ENCODE results near the gene CAMK4. TPM values are rescaled to one million over a fixed set of nuclear protein-coding genes. Genes with fewer than 3 reads are reported as not detected.

CAMK4 gene
- total and polyA plus RNA-seq, 11 donors = 0.02 to 3.7 (median 0.32) TPM; not detected in 3

DNA sequence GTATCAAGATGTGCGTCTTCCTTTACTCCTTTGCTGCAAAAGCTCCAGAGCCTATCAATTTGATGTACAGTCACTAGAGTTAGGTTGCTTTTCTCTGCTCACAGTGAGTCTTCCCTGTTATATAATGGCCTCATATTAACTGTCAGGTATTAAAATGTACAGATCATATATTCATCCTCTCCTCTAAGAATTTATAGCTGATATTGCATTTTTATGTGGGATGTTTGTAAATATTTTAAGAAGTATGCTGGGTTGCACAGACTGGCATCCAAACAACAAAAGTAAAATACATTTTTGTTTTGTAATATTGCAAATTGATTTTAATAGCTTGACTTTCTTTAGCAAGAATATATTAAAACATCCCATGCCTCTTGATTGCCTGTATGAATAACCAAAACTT is 148.6 kb downstream of the CAMK4 start:
- intact Hi-C loops (cut with DNase I) = no loop called here
- DNase-seq = no peak
- no peak overlapping the region for H3K4me3 ChIP-seq
- H3K4me1 ChIP-seq = no peaks in the 10 kb centered on the region
- WGBS, 4 donors = 79 to 98% (median 94%) methylated on average over 1 of the region's 1 CpG
- H3K27ac ChIP-seq = no peak overlapping the region
- no peaks in the 10 kb centered on the region for H3K9me3 ChIP-seq
- no peak for TF ChIP-seq POLR2A (IDR thresholded peaks at IDR 0.05)
- TF ChIP-seq, protein P1, sequence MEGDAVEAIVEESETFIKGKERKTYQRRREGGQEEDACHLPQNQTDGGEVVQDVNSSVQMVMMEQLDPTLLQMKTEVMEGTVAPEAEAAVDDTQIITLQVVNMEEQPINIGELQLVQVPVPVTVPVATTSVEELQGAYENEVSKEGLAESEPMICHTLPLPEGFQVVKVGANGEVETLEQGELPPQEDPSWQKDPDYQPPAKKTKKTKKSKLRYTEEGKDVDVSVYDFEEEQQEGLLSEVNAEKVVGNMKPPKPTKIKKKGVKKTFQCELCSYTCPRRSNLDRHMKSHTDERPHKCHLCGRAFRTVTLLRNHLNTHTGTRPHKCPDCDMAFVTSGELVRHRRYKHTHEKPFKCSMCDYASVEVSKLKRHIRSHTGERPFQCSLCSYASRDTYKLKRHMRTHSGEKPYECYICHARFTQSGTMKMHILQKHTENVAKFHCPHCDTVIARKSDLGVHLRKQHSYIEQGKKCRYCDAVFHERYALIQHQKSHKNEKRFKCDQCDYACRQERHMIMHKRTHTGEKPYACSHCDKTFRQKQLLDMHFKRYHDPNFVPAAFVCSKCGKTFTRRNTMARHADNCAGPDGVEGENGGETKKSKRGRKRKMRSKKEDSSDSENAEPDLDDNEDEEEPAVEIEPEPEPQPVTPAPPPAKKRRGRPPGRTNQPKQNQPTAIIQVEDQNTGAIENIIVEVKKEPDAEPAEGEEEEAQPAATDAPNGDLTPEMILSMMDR (IDR thresholded peaks at IDR 0.05) = no peak
- ATAC-seq = no peak
- no peaks in the 10 kb centered on the region for H3K27me3 ChIP-seq
- no peaks in the 10 kb centered on the region for H3K36me3 ChIP-seq

DNA sequence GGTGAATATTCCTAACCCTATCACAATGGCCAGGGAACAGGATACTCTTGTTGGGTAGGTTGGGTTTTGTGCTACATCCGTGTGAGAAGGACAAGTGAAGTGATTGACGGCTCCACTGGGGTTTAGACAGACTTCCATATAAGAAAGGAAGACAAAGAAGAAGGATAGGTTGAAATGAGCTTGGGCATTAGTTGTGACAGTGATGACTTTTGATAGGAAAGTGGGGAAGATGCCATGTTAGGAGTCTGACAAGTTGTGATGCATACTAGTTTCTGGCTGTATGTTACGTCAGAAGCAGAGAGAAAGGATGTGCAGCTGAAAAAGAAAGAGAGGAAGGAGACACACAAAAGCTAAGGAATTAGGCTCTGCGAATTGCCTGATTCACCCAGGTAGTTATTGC is 150.2 kb downstream of the CAMK4 start:
- ATAC-seq = no peak

DNA sequence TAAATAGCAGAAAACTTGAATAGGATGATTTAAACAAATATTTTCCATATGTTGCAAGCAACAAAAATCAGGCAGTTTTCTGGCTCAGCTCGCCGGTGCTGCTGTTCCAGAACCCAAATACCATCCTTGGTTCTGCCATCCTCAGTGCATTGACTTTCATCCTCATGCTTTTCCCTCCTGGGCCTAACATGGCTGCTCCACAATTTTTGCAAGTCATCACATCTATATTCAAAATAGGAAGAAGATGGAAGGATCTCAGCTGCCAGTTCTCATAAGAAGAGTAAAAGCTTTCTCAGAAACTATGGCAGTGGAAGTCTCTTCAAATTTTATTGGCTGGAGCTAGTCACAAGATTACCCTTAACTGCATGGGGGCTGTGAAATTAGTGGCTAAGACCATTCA is 151.5 kb downstream of the CAMK4 start:
- H3K4me3 ChIP-seq = no peak overlapping the region
- H3K27me3 ChIP-seq = no peaks in the 10 kb centered on the region
- 85 to 91% (median 87%) methylated on average over 2 of the region's 2 CpGs for WGBS, 4 donors
- no peaks in the 10 kb centered on the region for H3K4me1 ChIP-seq
- H3K27ac ChIP-seq = no peak overlapping the region
- intact Hi-C loops (cut with DNase I) = no loop called here
- no peaks in the 10 kb centered on the region for H3K36me3 ChIP-seq
- no peak for TF ChIP-seq POLR2A (IDR thresholded peaks at IDR 0.05)
- TF ChIP-seq, protein P1 (IDR thresholded peaks at IDR 0.05) = no peak
- DNase-seq = no peak
- no peak for ATAC-seq
- no peaks in the 10 kb centered on the region for H3K9me3 ChIP-seq

More for the DNA sequence above, 150.2 kb downstream of the CAMK4 start:
- Histone ChIP-seq H3K27ac (no peak overlapping the region), H3K9me3 (no peaks in the 10 kb centered on the region), H3K36me3 (no peaks in the 10 kb centered on the region), H3K4me1 (no peaks in the 10 kb centered on the region), H3K27me3 (no peaks in the 10 kb centered on the region), H3K4me3 (no peak overlapping the region)
- no peak for DNase-seq
- intact Hi-C loops (cut with DNase I) = no loop called here
- WGBS, 4 donors = 66 to 77% (median 73%) methylated on average over 4 of the region's 4 CpGs
- TF ChIP-seq, protein P1 (IDR thresholded peaks at IDR 0.05) = no peak
- no peak for TF ChIP-seq POLR2A (IDR thresholded peaks at IDR 0.05)

DNA sequence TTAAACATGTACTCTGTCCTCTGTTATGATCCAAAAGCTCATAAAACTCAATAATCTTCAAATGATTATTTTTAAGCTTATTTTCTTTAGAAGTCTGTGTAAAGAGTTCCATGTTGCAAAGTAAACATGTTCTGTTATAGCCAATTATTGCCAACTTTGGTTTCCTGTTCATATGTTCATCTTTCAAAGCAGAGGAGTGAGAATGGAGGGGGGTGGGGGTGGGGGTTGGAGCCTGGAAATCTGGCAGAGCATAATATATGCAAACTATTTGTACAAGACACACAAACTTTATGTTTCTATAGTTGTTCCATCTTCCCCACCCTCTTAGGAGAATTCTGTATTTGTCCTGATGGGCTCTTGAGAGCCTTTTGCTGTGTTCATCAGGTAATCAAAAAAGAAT is 153.1 kb downstream of the CAMK4 start:
- Histone ChIP-seq H3K27ac (no peak overlapping the region), H3K4me1 (no peaks in the 10 kb centered on the region), H3K4me3 (no peak overlapping the region), H3K9me3 (no peaks in the 10 kb centered on the region), H3K36me3 (no peaks in the 10 kb centered on the region), H3K27me3 (no peaks in the 10 kb centered on the region)
- no peak for TF ChIP-seq POLR2A (IDR thresholded peaks at IDR 0.05)
- TF ChIP-seq, protein P1 (IDR thresholded peaks at IDR 0.05) = no peak
- intact Hi-C loops (cut with DNase I) = no loop called here
- ATAC-seq (no peak), DNase-seq (no peak)
